Type B pancreatic cell (in vitro differentiated cells): ENCODE data around the gene OPRL1. TPM values are rescaled to one million over a fixed set of nuclear protein-coding genes. Genes with fewer than 3 reads are reported as not detected.

ENCODE experiments used
- DNase-seq: peaks from one replicate; pipeline ENCODE4 v3.0.0; 2021; ENCODE audit warnings: mixed read lengths; ENCODE audit not compliant: unreplicated experiment; ENCODE audit errors: extremely low spot score
- H3K27ac Mint-ChIP-seq: 2 replicates; pipeline ENCODE4 v1.8.0; 2021; ENCODE audit warnings: mild to moderate bottlenecking, mixed read lengths
- H3K27me3 Mint-ChIP-seq: 2 replicates; pipeline ENCODE4 v1.8.0; 2021; ENCODE audit warnings: mixed read lengths
- H3K36me3 Mint-ChIP-seq: 2 replicates; pipeline ENCODE4 v1.8.0; 2021; ENCODE audit warnings: mixed read lengths
- H3K4me1 Mint-ChIP-seq: one replicate; pipeline ENCODE4 v1.8.0; 2021; ENCODE audit warnings: mixed read lengths; ENCODE audit not compliant: unreplicated experiment
- H3K4me3 Mint-ChIP-seq: 2 replicates; pipeline ENCODE4 v1.8.0; 2021; ENCODE audit warnings: mild to moderate bottlenecking, mixed read lengths
- H3K9me3 Mint-ChIP-seq: 2 replicates; pipeline ENCODE4 v1.8.0; 2021; ENCODE audit warnings: mixed read lengths
- total RNA-seq: library from RNA; stranded (reverse); gene quantifications from 2 replicates; pipeline ENCODE4 v1.2.1, GENCODE V29; 2021; ENCODE audit warnings: low replicate concordance
- TF ChIP-seq, protein P1 (sequence below): fragments of 200-600 bp; sonication (generic); conservative IDR thresholded peaks from 2 replicates; pipeline ENCODE4 v1.5.0; 2021; ENCODE audit warnings: antibody characterized with exemption, mild to moderate bottlenecking

The OPRL1 gene
- total RNA-seq, 1 donor from 2014 or later = 1.9 TPM

GRCh38 chr20:64047046-64047389, 32.9 kb upstream of the OPRL1 start:
- peaks cover 5% of the 10 kb centered on the region for H3K4me1 Mint-ChIP-seq
- TF ChIP-seq, protein P1, sequence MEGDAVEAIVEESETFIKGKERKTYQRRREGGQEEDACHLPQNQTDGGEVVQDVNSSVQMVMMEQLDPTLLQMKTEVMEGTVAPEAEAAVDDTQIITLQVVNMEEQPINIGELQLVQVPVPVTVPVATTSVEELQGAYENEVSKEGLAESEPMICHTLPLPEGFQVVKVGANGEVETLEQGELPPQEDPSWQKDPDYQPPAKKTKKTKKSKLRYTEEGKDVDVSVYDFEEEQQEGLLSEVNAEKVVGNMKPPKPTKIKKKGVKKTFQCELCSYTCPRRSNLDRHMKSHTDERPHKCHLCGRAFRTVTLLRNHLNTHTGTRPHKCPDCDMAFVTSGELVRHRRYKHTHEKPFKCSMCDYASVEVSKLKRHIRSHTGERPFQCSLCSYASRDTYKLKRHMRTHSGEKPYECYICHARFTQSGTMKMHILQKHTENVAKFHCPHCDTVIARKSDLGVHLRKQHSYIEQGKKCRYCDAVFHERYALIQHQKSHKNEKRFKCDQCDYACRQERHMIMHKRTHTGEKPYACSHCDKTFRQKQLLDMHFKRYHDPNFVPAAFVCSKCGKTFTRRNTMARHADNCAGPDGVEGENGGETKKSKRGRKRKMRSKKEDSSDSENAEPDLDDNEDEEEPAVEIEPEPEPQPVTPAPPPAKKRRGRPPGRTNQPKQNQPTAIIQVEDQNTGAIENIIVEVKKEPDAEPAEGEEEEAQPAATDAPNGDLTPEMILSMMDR = no peak
- peaks cover 72% of the 10 kb centered on the region for H3K27me3 Mint-ChIP-seq
- DNase-seq = no peak
- H3K9me3 Mint-ChIP-seq = no peaks in the 10 kb centered on the region
- H3K27ac Mint-ChIP-seq = no peak overlapping the region
- H3K4me3 Mint-ChIP-seq = peak overlapping the region; percentile 20
- H3K36me3 Mint-ChIP-seq = no peaks in the 10 kb centered on the region

DNA sequence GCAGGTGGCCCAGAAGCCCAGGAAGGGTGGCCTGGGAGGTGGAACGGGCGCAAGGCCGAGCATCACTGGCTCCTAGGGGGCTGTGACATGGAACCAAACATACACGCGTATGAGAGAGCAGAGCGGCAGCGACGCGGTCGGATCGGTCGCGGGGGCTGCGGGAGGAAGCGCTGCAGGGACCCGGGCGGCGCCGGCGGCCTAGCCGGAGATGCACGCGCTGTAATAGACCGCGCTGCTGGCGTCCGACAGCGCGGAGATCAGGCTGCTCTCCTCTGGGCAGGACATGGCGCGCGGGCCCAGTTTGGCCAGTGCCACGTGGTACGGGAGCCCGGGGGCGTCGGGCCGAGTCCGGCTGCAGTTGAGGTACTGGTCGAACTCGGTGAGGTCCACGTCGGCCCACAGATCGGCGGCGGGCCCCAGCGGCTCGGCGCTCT, 31.9 kb upstream of the OPRL1 start:
- Mint-ChIP-seq H3K27me3 (peaks cover 70% of the 10 kb centered on the region), H3K9me3 (no peaks in the 10 kb centered on the region), H3K4me3 (no peak overlapping the region), H3K27ac (no peak overlapping the region), H3K36me3 (no peaks in the 10 kb centered on the region), H3K4me1 (peaks cover 5% of the 10 kb centered on the region)
- TF ChIP-seq, protein P1 = no peak
- DNase-seq = no peak

GRCh38 chr20:64048402-64049044, 31.4 kb upstream of the OPRL1 start:
- Mint-ChIP-seq H3K27me3 (peaks cover 73% of the 10 kb centered on the region), H3K4me3 (no peak overlapping the region), H3K9me3 (no peaks in the 10 kb centered on the region), H3K4me1 (peaks cover 9% of the 10 kb centered on the region), H3K36me3 (no peaks in the 10 kb centered on the region), H3K27ac (no peak overlapping the region)
- DNase-seq = no peak
- TF ChIP-seq, protein P1 = no peak

DNA sequence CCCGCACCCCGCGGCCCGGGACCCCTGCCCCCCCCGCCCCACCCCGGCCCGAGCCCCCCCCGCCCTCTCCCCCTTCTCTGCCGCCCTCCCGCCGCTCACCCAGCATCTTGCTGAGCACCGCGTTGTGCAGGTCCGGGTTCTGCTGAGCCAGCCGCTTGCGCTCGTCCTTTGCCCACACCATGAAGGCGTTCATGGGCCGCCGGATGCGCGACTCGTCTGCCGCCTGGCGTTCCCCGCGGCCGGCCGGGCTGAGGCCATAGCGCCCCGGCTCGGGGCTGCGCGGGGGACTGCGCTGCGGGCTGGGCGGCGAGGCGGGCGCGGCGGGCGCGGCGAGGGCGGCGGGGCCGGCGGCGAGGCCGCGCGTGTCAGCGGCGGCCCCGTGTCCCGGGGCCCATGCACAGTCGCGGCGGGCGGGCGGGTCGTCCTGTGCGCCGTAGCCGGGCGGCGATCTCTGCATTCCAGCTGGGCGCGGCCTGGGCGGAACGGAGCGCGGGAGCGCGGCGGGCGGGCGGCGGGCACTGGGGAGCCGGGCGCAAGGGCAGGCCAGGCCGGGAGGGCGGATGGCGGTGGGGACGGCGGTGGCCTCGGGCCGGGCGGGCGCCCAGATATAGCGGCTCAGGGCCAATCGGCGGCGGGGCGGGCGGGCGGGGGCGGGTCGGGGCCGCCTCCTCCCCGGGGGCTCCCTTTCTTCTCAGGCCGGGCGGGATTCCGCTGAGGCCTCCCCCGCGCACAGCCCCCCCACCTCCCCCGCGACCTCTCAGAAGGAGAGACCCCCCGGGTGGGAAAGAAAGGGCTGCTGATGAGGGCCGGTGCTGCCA, 30.6 kb upstream of the OPRL1 start, which contains the start of gene SOX18:
Gene SOX18, minus strand, starts transcription at position 580 of the 818 bp plus-strand sequence. Its CDS starts 123 bp downstream, at position 457.
- Mint-ChIP-seq H3K9me3 (no peaks in the 10 kb centered on the region), H3K36me3 (no peaks in the 10 kb centered on the region), H3K4me1 (peaks cover 12% of the 10 kb centered on the region), H3K4me3 (peak within 1 kb of the TSS; percentile 69), H3K27me3 (peaks cover 66% of the 10 kb centered on the region), H3K27ac (no peak within 1 kb of the TSS)
- TF ChIP-seq, protein P1 = no peak
- DNase-seq = no peak

DNA sequence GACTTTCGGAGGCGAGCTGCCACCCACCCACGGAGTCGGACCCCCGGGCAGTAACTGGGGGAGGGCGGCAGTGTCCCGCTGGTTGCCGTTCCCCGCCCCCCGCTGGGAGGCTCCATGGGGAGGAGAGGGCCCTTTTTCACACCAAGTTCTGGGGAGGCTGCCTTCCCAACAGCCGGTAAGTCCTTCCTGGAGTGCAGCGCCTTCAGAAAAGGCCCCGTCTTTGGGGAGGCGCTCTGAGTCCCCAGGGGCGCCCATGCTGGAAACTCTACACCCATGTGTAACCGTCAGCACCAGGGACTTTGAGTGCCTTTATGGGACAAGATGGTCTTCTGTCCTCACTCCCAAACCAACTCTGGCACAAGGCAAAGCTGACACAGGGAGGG, 30.0 kb upstream of the OPRL1 start:
- no peak for DNase-seq
- no peaks in the 10 kb centered on the region for H3K9me3 Mint-ChIP-seq
- H3K27ac Mint-ChIP-seq = no peak overlapping the region
- peaks cover 8% of the 10 kb centered on the region for H3K4me1 Mint-ChIP-seq
- no peaks in the 10 kb centered on the region for H3K36me3 Mint-ChIP-seq
- TF ChIP-seq, protein P1 = no peak
- peak overlapping the region; percentile 25 for H3K4me3 Mint-ChIP-seq
- H3K27me3 Mint-ChIP-seq = peaks cover 60% of the 10 kb centered on the region
